K562 (cell line): Measurements from ENCODE around the gene LRP1-AS. TPM values are rescaled to one million over a fixed set of nuclear protein-coding genes. Genes with fewer than 3 reads are reported as not detected.
A peak's percentile ranks its signal among the peaks of the same experiment; 100 is the strongest.

Experiments used
- CHD2 ChIP-seq: IDR thresholded peaks from 2 replicates; pipeline ENCODE4 v1.6.1; 2011; ENCODE audit warnings: low read depth, low read length
- ESRRB ChIP-seq: fragments of 250-450 bp; sonication (Bioruptor Pico); IDR thresholded peaks from 2 replicates; pipeline ENCODE4 v1.5.0; 2020; ENCODE audit warnings: mild to moderate bottlenecking, moderate library complexity, borderline replicate concordance
- GATAD2A ChIP-seq: fragments of 450-650 bp; IDR thresholded peaks from 2 replicates; pipeline ENCODE4 v1.6.1; 2017
- MYNN ChIP-seq, 2 experiments: sonication (generic); formaldehyde crosslinking in 1 of 2; IDR thresholded peaks; 2 replicates each; pipeline versions ENCODE4 v1.5.0 to v1.6.1; 2016 to 2020; ENCODE audit warnings: antibody characterized with exemption in 1 of 2, missing genetic modification reagents in 1 of 2
- POLR2AphosphoS2 ChIP-seq: IDR thresholded peaks from 2 replicates; pipeline ENCODE4 v1.6.1; 2012; ENCODE audit warnings: low read length, improper control_type of control experiment
- RERE ChIP-seq: sonication (generic); formaldehyde crosslinking; IDR thresholded peaks from 2 replicates; pipeline ENCODE4 v1.8.0; 2023; ENCODE audit warnings: missing genetic modification reagents, mild to moderate bottlenecking, borderline replicate concordance
- SUPT5H ChIP-seq: fragments of 450-650 bp; IDR thresholded peaks from 2 replicates; pipeline ENCODE4 v1.6.1; 2016
- ZBED1 ChIP-seq: IDR thresholded peaks from 2 replicates; pipeline ENCODE4 v1.6.1; 2014
- polyA plus RNA-seq, 8 experiments: library from polyadenylated mRNA; depleted of rRNA in 4 of 8; stranded (reverse) in 5 of 8; unstranded in 3 of 8; fragments of >200 nt; fragmentation: Nextera tagmentation in 2 of 8; fragmentation: Illumina TruSeq in 1 of 8; extraction: Ambion mirVana in 2 of 8; extraction: Trizol in 1 of 8; gene quantifications; 2 replicates each; pipeline versions ENCODE4 v1.2.1 to v1.2.3, GENCODE V29; 2011 to 2014; ENCODE audit warnings: inconsistent platforms in 1 of 8, missing spikeins in 1 of 8
- total RNA-seq, 7 experiments: library from RNA; depleted of rRNA in 6 of 7; stranded (reverse); fragments of >200 nt in 6 of 7; fragmentation: Illumina TruSeq in 2 of 7; extraction: Trizol in 2 of 7; gene quantifications; 2 replicates each; pipeline versions ENCODE4 v1.2.1 to v1.2.3, GENCODE V29; 2011 to 2021; ENCODE audit warnings: low replicate concordance in 1 of 7
- TF ChIP-seq, protein P1 (sequence below), 3 experiments: fragments of 200-800 bp in 1 of 3; sonication (Bioruptor generic) in 1 of 3; sonication (generic) in 1 of 3; formaldehyde crosslinking in 1 of 3; IDR thresholded peaks; 2 replicates each; pipeline versions ENCODE4 v1.6.1 to v1.8.0; 2016 to 2022; ENCODE audit warnings: mild to moderate bottlenecking in 2 of 3, missing compliant biosample characterization in 2 of 3, missing genetic modification characterization in 2 of 3, missing genetic modification reagents in 1 of 3

LRP1-AS gene
- total and polyA plus RNA-seq, 9 of the 15 experiments (the other 6 are each of a cell fraction or from before 2014, with no cell fraction given), result not detected

DNA sequence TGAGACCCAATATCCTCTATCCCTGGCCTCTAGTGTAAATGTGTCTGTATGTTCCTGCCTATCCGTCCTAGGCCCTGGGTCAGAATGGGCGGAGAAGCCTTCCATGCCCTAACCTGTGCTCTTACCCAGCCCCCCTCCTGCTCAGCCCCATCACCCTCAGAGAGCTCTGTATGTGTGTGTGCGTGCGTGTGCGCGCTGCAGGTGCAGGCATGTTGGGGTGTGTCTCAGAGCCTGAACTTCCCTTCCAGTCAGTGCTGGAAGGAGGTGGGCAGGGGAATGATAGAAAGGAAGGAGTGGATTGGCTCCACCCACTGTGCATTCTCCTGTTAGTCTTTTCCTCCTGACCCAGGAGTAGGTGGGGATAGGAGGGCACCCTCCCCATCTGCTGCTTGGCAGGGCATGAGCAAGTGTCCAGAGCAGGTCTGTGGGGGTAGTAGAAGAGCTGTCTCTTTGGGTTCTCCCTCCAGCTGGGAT, 51.3 kb downstream of the LRP1-AS start (continued):
- TF ChIP-seq, protein P1, sequence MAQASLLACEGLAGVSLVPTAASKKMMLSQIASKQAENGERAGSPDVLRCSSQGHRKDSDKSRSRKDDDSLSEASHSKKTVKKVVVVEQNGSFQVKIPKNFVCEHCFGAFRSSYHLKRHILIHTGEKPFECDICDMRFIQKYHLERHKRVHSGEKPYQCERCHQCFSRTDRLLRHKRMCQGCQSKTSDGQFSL (CRISPR knock-in tag; IDR thresholded peaks at IDR 0.05), result no peak
- TF ChIP-seq, protein P1 (tag; IDR thresholded peaks at IDR 0.05), result no peak
- 0 out of 2 replicates have a peak, but pooled peaks have one; percentile 7 for TF ChIP-seq POLR2AphosphoS2
- TF ChIP-seq SUPT5H, result peak; percentile 48
- no peak for TF ChIP-seq RERE (CRISPR knock-in tag)
- TF ChIP-seq CHD2, result no peak
- no peak for TF ChIP-seq GATAD2A
- TF ChIP-seq ZBED1, result 0 out of 2 replicates have a peak, but pooled peaks have one; percentile 26
- TF ChIP-seq MYNN (IDR thresholded peaks at IDR 0.05), result peak; percentile 72; the same call in 1 of the 2 replicates
- TF ChIP-seq MYNN (CRISPR knock-in tag; IDR thresholded peaks at IDR 0.05), result no peak
- TF ChIP-seq ESRRB (CRISPR knock-in tag), result no peak
